ENCODE measurements around the gene VAV1.

Gene VAV1

GRCh38 chr19:6772028-6772865, at the start of gene VAV1:
VAV1 (plus strand) TSS chr19:6772708; CDS start chr19:6772808, 100 bp downstream.
- DNase-seq (ENCODE audit: low read depth in 2 of 2, low spot score in 1 of 2), result peak; percentile 68 to 78

- DNase-seq (ENCODE audit: low read depth in 2 of 2, low spot score in 1 of 2), result no peak
These were observed 49.3 kb upstream of the VAV1 start for GRCh38 chr19:6723108-6723618.

- no peak for DNase-seq (ENCODE audit: low read depth in 2 of 2, low spot score in 1 of 2)
These were observed 48.8 kb upstream of the VAV1 start for GRCh38 chr19:6723738-6724137.

- DNase-seq (ENCODE audit: low read depth in 2 of 2, low spot score in 1 of 2), result no peak
These were observed 47.6 kb upstream of the VAV1 start for GRCh38 chr19:6724631-6725492.

- DNase-seq (ENCODE audit: low read depth in 2 of 2, low spot score in 1 of 2), result no peak
These were observed 46.8 kb upstream of the VAV1 start for GRCh38 chr19:6725513-6726231.

- no peak for DNase-seq (ENCODE audit: low read depth in 2 of 2, low spot score in 1 of 2)
These were observed 44.2 kb upstream of the VAV1 start for GRCh38 chr19:6728346-6728745.

GRCh38 chr19:6729573-6730152, 42.8 kb upstream of the VAV1 start:
- DNase-seq (ENCODE audit: low read depth in 2 of 2, low spot score in 1 of 2), result no peak

GRCh38 chr19:6730153-6730804, 42.2 kb upstream of the VAV1 start:
- DNase-seq (ENCODE audit: low read depth in 2 of 2, low spot score in 1 of 2), result no peak

- DNase-seq (ENCODE audit: low read depth in 2 of 2, low spot score in 1 of 2), result no peak
These were observed 41.4 kb upstream of the VAV1 start for GRCh38 chr19:6730941-6731670.

GRCh38 chr19:6731822-6732221, 40.7 kb upstream of the VAV1 start:
- DNase-seq (ENCODE audit: low read depth in 2 of 2, low spot score in 1 of 2), result no peak

GRCh38 chr19:6732803-6733337, 39.6 kb upstream of the VAV1 start:
- no peak for DNase-seq (ENCODE audit: low read depth in 2 of 2, low spot score in 1 of 2)

GRCh38 chr19:6733338-6734095, 39.0 kb upstream of the VAV1 start:
- DNase-seq (ENCODE audit: low read depth in 2 of 2, low spot score in 1 of 2), result no peak

- DNase-seq (ENCODE audit: low read depth in 2 of 2, low spot score in 1 of 2), result no peak
These were observed 38.3 kb upstream of the VAV1 start for GRCh38 chr19:6734096-6734696.

GRCh38 chr19:6735181-6735911, 37.2 kb upstream of the VAV1 start:
- DNase-seq (ENCODE audit: low read depth in 2 of 2, low spot score in 1 of 2), result no peak

- DNase-seq (ENCODE audit: low read depth in 2 of 2, low spot score in 1 of 2), result peak; percentile 44 to 45
These were observed 36.2 kb upstream of the VAV1 start for GRCh38 chr19:6736169-6736916.

GRCh38 chr19:6736917-6737283, 35.6 kb upstream of the VAV1 start:
- no peak for DNase-seq (ENCODE audit: low read depth in 2 of 2, low spot score in 1 of 2)

- DNase-seq (ENCODE audit: low read depth in 2 of 2, low spot score in 1 of 2), result peak; percentile 97 to 99
These were observed 35.1 kb upstream of the VAV1 start, which contains the start of gene GPR108 for GRCh38 chr19:6737284-6737872. GPR108 (minus strand) TSS chr19:6737580; CDS start chr19:6737576, 4 bp downstream.
